ENCODE measurements around the gene ZFYVE9. TPM values are rescaled to one million over a fixed set of nuclear protein-coding genes. Genes with fewer than 3 reads are reported as not detected.
A peak's percentile ranks its signal among the peaks of the same experiment; 100 is the strongest.

The ZFYVE9 gene
- total and polyA plus RNA-seq, 2 of the 13 experiments (the other 11 are each of a cell fraction or from before 2014, with no cell fraction given), result 9.2 to 19.8 TPM

GRCh38 chr1:52142220-52143183 is 613 bp downstream of the ZFYVE9 start:
- ATAC-seq (peak; percentile 80), FAIRE-seq (no peak), DNase-seq (ENCODE audit: low spot score) (peak; percentile 39)
- ChIA-PET CTCF (ENCODE audit: low intra/inter-chr PET ratio, low total read pairs) (interaction anchor here (2.1 kb wide), 1 partner anchor 154 kb away, joined by 16 read pairs; no protein-coding TSS in a partner anchor), POLR2A (interaction anchor here (1.0 kb wide), 2 partner anchors 9 to 163 kb away, joined by 3 to 8 read pairs; no protein-coding TSS in a partner anchor)
- Histone ChIP-seq H3K27me3 (ENCODE audit: control insufficient read depth in 1 of 2, insufficient read depth in 2 of 2, low read length in 2 of 2) (no peaks in the 10 kb centered on the region; a peak in 1 of 5 replicates), H3K4me1 (ENCODE audit: insufficient read depth, low read length) (peaks cover 57% of the 10 kb centered on the region), H2AFZ (ENCODE audit: low read length) (no peak overlapping the region), H3K79me2 (ENCODE audit: insufficient read depth, low read length) (peaks cover 51% of the 10 kb centered on the region), H3K4me2 (ENCODE audit: low read depth, low read length) (peak overlapping the region; percentile 76), H3K9me3 (ENCODE audit: low read length) (no peaks in the 10 kb centered on the region), H4K20me1 (ENCODE audit: insufficient read depth, low read length) (no peaks in the 10 kb centered on the region; the same call in 1 of the 2 replicates), H3K36me3 (replicated peaks in 1 of 2; ENCODE audit: control insufficient read depth in 1 of 2, insufficient read depth in 2 of 2, low read length in 2 of 2) (no peaks in the 10 kb centered on the region), H3K9ac (ENCODE audit: insufficient read depth, low read depth, low read length) (peak overlapping the region; percentile 95), H3K4me3 (replicated peaks in 1 of 3; ENCODE audit: insufficient read depth in 1 of 3, low read depth in 2 of 3, low read length in 3 of 3) (peak overlapping the region; percentile 91 to 93 (median 93)), H3K27ac (ENCODE audit: extremely low read length, insufficient read depth, low read length) (peak overlapping the region; percentile 83)
- WGBS (ENCODE audit: low lambda C conversion rate), result under 1% methylated on average over 15 of the region's 80 CpGs
- in situ Hi-C loops (cut with HindIII; ENCODE audit: extremely low pct_ligation_motif_present, low pct_unique_long_range_greater_than_20kb), result loop anchor here (5.0 kb wide), 1 partner anchor 145 kb away; no protein-coding TSS in a partner anchor
- no TSS peak for BruUV-seq (replicated peaks)
- intact Hi-C loops (cut with micrococcal nuclease; ENCODE audit: unreplicated experiment), result loop anchor here (2.0 kb wide), 1 partner anchor 154 kb away; no protein-coding TSS in a partner anchor
- TF ChIP-seq HNF1B (CRISPR knock-in tag; IDR thresholded peaks at IDR 0.05) (no peak), ZNF337 (CRISPR knock-in tag; IDR thresholded peaks at IDR 0.05; ENCODE audit: borderline replicate concordance, low read depth) (no peak), XRCC5 (optimal IDR thresholded peaks at IDR 0.05; ENCODE audit: low read length) (no peak), ZBTB1 (CRISPR knock-in tag; IDR thresholded peaks at IDR 0.05; ENCODE audit: borderline replicate concordance) (no peak), FOSL1 (CRISPR knock-in tag; IDR thresholded peaks at IDR 0.05; ENCODE audit: borderline replicate concordance) (no peak), ATF7-NPFF (CRISPR knock-in tag; IDR thresholded peaks at IDR 0.05; ENCODE audit: low read depth) (no peak), TEF (CRISPR knock-in tag; IDR thresholded peaks at IDR 0.05) (no peak), DNMT3B (CRISPR knock-in tag; conservative IDR thresholded peaks at IDR 0.05) (no peak), AKNA (CRISPR knock-in tag; IDR thresholded peaks at IDR 0.05; ENCODE audit: borderline replicate concordance) (no peak), AGO1 (IDR thresholded peaks at IDR 0.05; ENCODE audit: low read depth, low read length, poor library complexity, severe bottlenecking) (no peak), NAIF1 (CRISPR knock-in tag; IDR thresholded peaks at IDR 0.05; ENCODE audit: borderline replicate concordance) (no peak), HHEX (CRISPR knock-in tag; IDR thresholded peaks at IDR 0.05) (no peak), TFAP4 (IDR thresholded peaks at IDR 0.05; ENCODE audit: borderline replicate concordance, low read depth) (no peak), ZNF557 (CRISPR knock-in tag; IDR thresholded peaks at IDR 0.05) (no peak)

Data from HepG2 (cell line).